HG02943 (cell line): Measurements from ENCODE around the gene LCE3A.
"Not testable (repeated sequence)": the region's sequence is repeated elsewhere in the genome, so short reads cannot be mapped to it uniquely, and the experiment has no call there.

Experiments used
- ATAC-seq: cut with Tn5 transposase; IDR thresholded peaks from one replicate; pipeline ENCODE4 v1.9.1; 2021; ENCODE audit warnings: mild to moderate bottlenecking, low read depth, moderate library complexity; ENCODE audit not compliant: unreplicated experiment

LCE3A gene

DNA sequence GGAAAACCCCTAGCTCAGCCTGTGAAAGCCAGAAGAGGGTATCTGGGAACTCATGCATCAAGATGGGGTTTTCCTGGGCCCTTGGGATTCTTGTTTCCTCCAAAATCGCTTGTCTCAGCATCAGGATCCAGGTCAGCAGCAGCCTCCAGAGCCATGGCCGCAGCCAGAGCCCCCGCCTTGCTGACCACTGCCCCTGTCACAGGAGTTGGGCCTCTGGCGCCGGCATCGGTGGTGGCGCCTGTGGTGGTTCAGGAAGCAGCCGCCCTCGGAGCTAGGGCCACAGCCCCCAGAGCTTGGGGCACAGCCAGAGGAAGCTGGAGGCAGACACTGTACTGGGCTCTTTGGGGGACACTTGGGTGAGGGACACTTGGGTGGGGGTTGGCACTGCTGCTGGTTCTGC lies 43.4 kb downstream of the LCE3A start:
- not testable (repeated sequence) for ATAC-seq

DNA sequence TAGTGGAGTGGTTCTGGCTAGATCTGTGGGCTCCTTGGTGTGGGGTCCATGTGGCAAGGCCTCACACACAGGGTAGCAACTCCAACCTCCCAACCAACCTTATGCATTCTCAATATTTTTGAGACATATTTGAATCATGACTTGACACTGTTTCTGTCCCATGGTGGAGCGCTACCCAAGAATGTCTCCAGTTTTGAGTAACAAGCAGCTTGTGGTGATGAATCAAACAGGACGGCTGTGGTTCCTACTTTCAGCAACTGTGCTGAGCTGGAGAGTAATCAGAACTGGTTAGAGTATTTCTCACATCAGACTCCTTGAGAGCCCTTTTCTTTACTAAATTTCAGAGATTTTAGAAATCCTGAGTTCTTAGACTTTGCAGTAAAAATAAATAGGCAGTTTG lies 45.7 kb downstream of the LCE3A start:
- ATAC-seq: no peak
